HepG2 (cell line): ENCODE data around the gene ZNF91. TPM values are rescaled to one million over a fixed set of nuclear protein-coding genes. Genes with fewer than 3 reads are reported as not detected.

ENCODE experiments used
- ATAC-seq: fragments of 200-7000 bp; cut with Tn5 transposase; 3 replicates; pipeline ENCODE4 v1.9.1; 2020; ENCODE audit warnings: mild to moderate bottlenecking, moderate library complexity
- BruUV-seq: library from RNA; stranded (reverse); fragments of 400-500 nt; replicated peaks from 2 replicates; lab custom pipeline; 2021; lab: Mats Ljungman, UMichigan
- CTCF ChIA-PET: fragments of 300-600 bp; formaldehyde crosslinking; extraction: SDS; loops from one replicate; lab custom pipeline; 2021; ENCODE audit warnings: low total read pairs, inconsistent platforms, low intra/inter-chr PET ratio; lab: Yijun Ruan, JAX
- POLR2A ChIA-PET: fragments of 350-600 bp; sonication (Branson Sonifier 250); formaldehyde crosslinking; loops from one replicate; lab custom pipeline; 2020; ENCODE audit warnings: antibody characterized with exemption, inconsistent platforms; lab: Yijun Ruan, JAX
- DNase-seq: peaks from one replicate; pipeline ENCODE4 v3.0.0-alpha.2; 2015; ENCODE audit warnings: low spot score
- FAIRE-seq: peaks from 3 replicates; lab custom pipeline; 2011; peaks lifted over from hg19 to GRCh38; lab: Jason Lieb, UNC
- H2AFZ ChIP-seq: one replicate; pipeline ENCODE4 v1.6.1; 2011; ENCODE audit warnings: low read length, inconsistent platforms
- H3K27ac ChIP-seq: fragments of 300-600 bp; 3 replicates; pipeline ENCODE4 v1.8.0; 2011; ENCODE audit warnings: mixed run types, mild to moderate bottlenecking, mixed read lengths, low read length, inconsistent platforms; ENCODE audit not compliant: insufficient read depth; ENCODE audit errors: extremely low read length
- H3K27me3 ChIP-seq, 2 experiments: fragments of 200-600 bp in 1 of 2; 2 replicates in 1 of 2; 3 replicates in 1 of 2; pipeline versions ENCODE4 v1.6.0 to v1.8.0; 2011; ENCODE audit warnings: low read length in 2 of 2, mild to moderate bottlenecking in 2 of 2, moderate library complexity in 2 of 2, inconsistent platforms in 1 of 2; ENCODE audit not compliant: insufficient read depth in 2 of 2, control insufficient read depth in 1 of 2
- H3K36me3 ChIP-seq, 2 experiments: fragments of 200-600 bp in 1 of 2; replicated peaks in 1 of 2; 2 replicates in 1 of 2; 3 replicates in 1 of 2; pipeline versions ENCODE4 v1.5.1 to v1.8.0; 2011; ENCODE audit warnings: low read length in 2 of 2, inconsistent platforms in 1 of 2; ENCODE audit not compliant: insufficient read depth in 2 of 2, control insufficient read depth in 1 of 2
- H3K4me1 ChIP-seq: 2 replicates; pipeline ENCODE4 v1.5.1; 2012; ENCODE audit warnings: low read length, inconsistent platforms; ENCODE audit not compliant: insufficient read depth
- H3K4me2 ChIP-seq: 2 replicates; pipeline ENCODE4 v1.6.0; 2011; ENCODE audit warnings: low read depth, low read length, inconsistent platforms
- H3K4me3 ChIP-seq, 3 experiments: fragments of 200-600 bp in 1 of 3; sonication (generic), shearing (Covaris generic) in 1 of 3; replicated peaks in 1 of 3; 2 replicates each; pipeline ENCODE4 v1.5.1; 2011 to 2016; ENCODE audit warnings: low read length in 3 of 3, inconsistent platforms in 2 of 3, low read depth in 2 of 3, mild to moderate bottlenecking in 2 of 3, control low read depth in 1 of 3, mixed read lengths in 1 of 3; ENCODE audit not compliant: insufficient read depth in 1 of 3
- H3K79me2 ChIP-seq: one replicate; pipeline ENCODE4 v1.6.1; 2011; ENCODE audit warnings: low read length, inconsistent platforms; ENCODE audit not compliant: insufficient read depth
- H3K9ac ChIP-seq: 2 replicates; pipeline ENCODE4 v1.6.0; 2011; ENCODE audit warnings: mild to moderate bottlenecking, low read depth, low read length, inconsistent platforms; ENCODE audit not compliant: insufficient read depth
- H3K9me3 ChIP-seq: 2 replicates; pipeline ENCODE4 v1.5.1; 2012; ENCODE audit warnings: mild to moderate bottlenecking, low read length
- H4K20me1 ChIP-seq: 2 replicates; pipeline ENCODE4 v1.6.0; 2011; ENCODE audit warnings: inconsistent platforms, mild to moderate bottlenecking, low read length, moderate library complexity; ENCODE audit not compliant: insufficient read depth
- ATF7 ChIP-seq, 2 experiments: fragments of 450-650 bp in 1 of 2; sonication (generic) in 1 of 2; formaldehyde crosslinking in 1 of 2; IDR thresholded peaks; 2 replicates each; pipeline versions ENCODE4 v1.4.0 to v1.6.1; 2016 to 2020; ENCODE audit warnings: antibody characterized with exemption in 1 of 2, mild to moderate bottlenecking in 1 of 2, missing genetic modification reagents in 1 of 2
- CEBPB ChIP-seq: IDR thresholded peaks from 2 replicates; pipeline ENCODE4 v1.6.1; 2011; ENCODE audit warnings: low read depth, low read length, improper control_type of control experiment, borderline replicate concordance
- CEBPG ChIP-seq: IDR thresholded peaks from 2 replicates; pipeline ENCODE4 v1.6.1; 2016
- CREB1 ChIP-seq, 2 experiments: fragments of 450-650 bp in 1 of 2; IDR thresholded peaks; 2 replicates each; pipeline ENCODE4 v1.6.1; 2016 to 2017; ENCODE audit warnings: control low read depth in 1 of 2, mild to moderate bottlenecking in 1 of 2, missing compliant biosample characterization in 1 of 2, missing genetic modification characterization in 1 of 2
- HNF4A ChIP-seq: sonication (generic); formaldehyde crosslinking; IDR thresholded peaks from 2 replicates; pipeline ENCODE4 v1.4.0; 2020; ENCODE audit warnings: missing genetic modification reagents
- TRIM24 ChIP-seq: sonication (generic); formaldehyde crosslinking; IDR thresholded peaks from 2 replicates; pipeline ENCODE4 v1.8.0; 2022; ENCODE audit warnings: mild to moderate bottlenecking, missing genetic modification reagents
- ZHX1 ChIP-seq: sonication (generic); formaldehyde crosslinking; IDR thresholded peaks from 2 replicates; pipeline ENCODE4 v1.8.1; 2022; ENCODE audit warnings: low read depth, mild to moderate bottlenecking, missing genetic modification reagents
- ZMYM3 ChIP-seq: sonication (generic); formaldehyde crosslinking; IDR thresholded peaks from 2 replicates; pipeline ENCODE4 v1.5.1; 2020; ENCODE audit warnings: mild to moderate bottlenecking, missing genetic modification reagents
- WGBS: methylation state at CpG from one replicate; pipeline ENCODE4 v1.1.6; 2017; ENCODE audit warnings: low lambda C conversion rate; 5-methylcytosine and 5-hydroxymethylcytosine counted together
- in situ Hi-C: cut with HindIII; loops from 2 replicates; pipeline ENCODE4 v1.10.0; 2017; ENCODE audit warnings: low pct_unique_long_range_greater_than_20kb; ENCODE audit not compliant: extremely low pct_ligation_motif_present
- intact Hi-C: fragments of 100-400 bp; cut with micrococcal nuclease; formaldehyde crosslinking; loops from one replicate; pipeline ENCODE4 v1.10.0; 2022; ENCODE audit not compliant: unreplicated experiment
- polyA plus RNA-seq, 8 experiments: library from polyadenylated mRNA; depleted of rRNA in 3 of 8; stranded (reverse) in 7 of 8; unstranded in 1 of 8; fragments of >200 nt; fragmentation: Illumina TruSeq in 4 of 8; extraction: Trizol in 4 of 8; gene quantifications; 2 replicates each; pipeline versions ENCODE4 v1.2.1 to v1.2.3, GENCODE V29; 2011 to 2016; ENCODE audit warnings: low read depth in 4 of 8, missing spikeins in 1 of 8, mixed read lengths in 1 of 8; ENCODE audit not compliant: insufficient read depth in 1 of 8
- total RNA-seq, 5 experiments: library from RNA; depleted of rRNA; stranded (reverse); fragments of >200 nt; fragmentation: Illumina TruSeq; extraction: Trizol; gene quantifications; 2 replicates each; pipeline ENCODE4 v1.2.3, GENCODE V29; 2016; ENCODE audit warnings: low read depth in 1 of 5
- TF ChIP-seq, protein P1 (sequence below): sonication (generic); formaldehyde crosslinking; IDR thresholded peaks from 2 replicates; pipeline ENCODE4 v1.4.0; 2020; ENCODE audit warnings: missing genetic modification reagents

Gene ZNF91
- total and polyA plus RNA-seq, 2 of the 13 experiments (the other 11 are each of a cell fraction or from before 2014, with no cell fraction given), result 19.4 to 21.5 TPM

DNA sequence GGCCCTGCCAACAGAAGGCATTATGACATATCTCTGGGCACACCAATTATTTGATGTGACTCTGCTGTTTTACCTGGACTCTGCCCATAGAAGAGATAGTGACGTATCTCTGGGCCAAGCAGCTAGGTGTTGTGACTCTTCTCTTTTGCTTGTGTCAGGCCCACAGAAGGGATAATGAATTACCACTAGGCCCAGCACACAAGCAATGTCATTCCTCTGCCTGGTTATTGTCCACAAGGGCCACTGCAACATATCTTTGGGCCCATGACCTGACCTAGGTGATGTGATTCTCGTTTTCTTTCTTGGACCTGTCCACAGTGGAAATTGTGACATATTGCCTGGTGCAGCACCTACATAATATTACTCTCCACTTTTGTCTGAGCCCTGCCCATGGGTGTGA lies 80.0 kb downstream of the ZNF91 start:
- ChIA-PET POLR2A (no interaction called here), CTCF (no interaction called here)
- Histone ChIP-seq H3K4me2 (no peak overlapping the region), H3K9me3 (peaks cover 95% of the 10 kb centered on the region), H3K79me2 (no peaks in the 10 kb centered on the region), H4K20me1 (no peaks in the 10 kb centered on the region), H3K27me3 (no peaks in the 10 kb centered on the region), H3K27ac (no peak overlapping the region), H2AFZ (no peak overlapping the region), H3K36me3 (no peaks in the 10 kb centered on the region), H3K4me3 (no peak overlapping the region), H3K4me1 (no peaks in the 10 kb centered on the region)
- 0% methylated on average over 1 of the region's 2 CpGs for WGBS
- intact Hi-C loops, result no loop called here
- in situ Hi-C loops, result no loop called here
- DNase-seq (no peak), ATAC-seq (no peak)
- TF ChIP-seq CREB1 (IDR thresholded peaks at IDR 0.05) (peak; percentile 48; the same call in 1 of the 2 replicates), CREB1 (CRISPR knock-in tag; IDR thresholded peaks at IDR 0.05) (no peak), ZMYM3 (CRISPR knock-in tag) (no peak)
- TF ChIP-seq, all 625 proteins: peak for 1
- no peak overlapping the region for H3K9ac ChIP-seq
- BruUV-seq, result no TSS peak
- FAIRE-seq, result no peak

GRCh38 chr19:23314505-23315251 lies 80.6 kb downstream of the ZNF91 start:
- H3K27ac ChIP-seq, result no peak overlapping the region
- intact Hi-C loops, result no loop called here

More at GRCh38 chr19:23314505-23315251, 80.6 kb downstream of the ZNF91 start:
- H3K27me3 ChIP-seq, result no peaks in the 10 kb centered on the region
- H3K4me2 ChIP-seq, result no peak overlapping the region
- H3K4me3 ChIP-seq, result no peak overlapping the region
- peak; percentile 18 for DNase-seq
- H3K9ac ChIP-seq, result no peak overlapping the region
- H3K36me3 ChIP-seq, result no peaks in the 10 kb centered on the region
- H3K79me2 ChIP-seq, result no peaks in the 10 kb centered on the region
- H4K20me1 ChIP-seq, result no peaks in the 10 kb centered on the region
- CTCF ChIA-PET, result no interaction called here
- peaks cover 98% of the 10 kb centered on the region for H3K9me3 ChIP-seq
- POLR2A ChIA-PET, result no interaction called here
- no TSS peak for BruUV-seq
- ATAC-seq, result peak; percentile 52
- TF ChIP-seq ATF7 (IDR thresholded peaks at IDR 0.05) (peak; percentile 53), ATF7 (CRISPR knock-in tag; IDR thresholded peaks at IDR 0.05) (no peak), ZHX1 (no peak), CEBPB (peak; percentile 89), TRIM24 (CRISPR knock-in tag) (peak; percentile 63; the same call in 1 of the 2 replicates), CEBPG (CRISPR knock-in tag) (peak; percentile 50; the same call in 1 of the 2 replicates), HNF4A (CRISPR knock-in tag) (peak; percentile 32; the same call in 1 of the 2 replicates), CREB1 (IDR thresholded peaks at IDR 0.05) (no peak), CREB1 (CRISPR knock-in tag; IDR thresholded peaks at IDR 0.05) (peak; percentile 61)
- TF ChIP-seq, protein P1, sequence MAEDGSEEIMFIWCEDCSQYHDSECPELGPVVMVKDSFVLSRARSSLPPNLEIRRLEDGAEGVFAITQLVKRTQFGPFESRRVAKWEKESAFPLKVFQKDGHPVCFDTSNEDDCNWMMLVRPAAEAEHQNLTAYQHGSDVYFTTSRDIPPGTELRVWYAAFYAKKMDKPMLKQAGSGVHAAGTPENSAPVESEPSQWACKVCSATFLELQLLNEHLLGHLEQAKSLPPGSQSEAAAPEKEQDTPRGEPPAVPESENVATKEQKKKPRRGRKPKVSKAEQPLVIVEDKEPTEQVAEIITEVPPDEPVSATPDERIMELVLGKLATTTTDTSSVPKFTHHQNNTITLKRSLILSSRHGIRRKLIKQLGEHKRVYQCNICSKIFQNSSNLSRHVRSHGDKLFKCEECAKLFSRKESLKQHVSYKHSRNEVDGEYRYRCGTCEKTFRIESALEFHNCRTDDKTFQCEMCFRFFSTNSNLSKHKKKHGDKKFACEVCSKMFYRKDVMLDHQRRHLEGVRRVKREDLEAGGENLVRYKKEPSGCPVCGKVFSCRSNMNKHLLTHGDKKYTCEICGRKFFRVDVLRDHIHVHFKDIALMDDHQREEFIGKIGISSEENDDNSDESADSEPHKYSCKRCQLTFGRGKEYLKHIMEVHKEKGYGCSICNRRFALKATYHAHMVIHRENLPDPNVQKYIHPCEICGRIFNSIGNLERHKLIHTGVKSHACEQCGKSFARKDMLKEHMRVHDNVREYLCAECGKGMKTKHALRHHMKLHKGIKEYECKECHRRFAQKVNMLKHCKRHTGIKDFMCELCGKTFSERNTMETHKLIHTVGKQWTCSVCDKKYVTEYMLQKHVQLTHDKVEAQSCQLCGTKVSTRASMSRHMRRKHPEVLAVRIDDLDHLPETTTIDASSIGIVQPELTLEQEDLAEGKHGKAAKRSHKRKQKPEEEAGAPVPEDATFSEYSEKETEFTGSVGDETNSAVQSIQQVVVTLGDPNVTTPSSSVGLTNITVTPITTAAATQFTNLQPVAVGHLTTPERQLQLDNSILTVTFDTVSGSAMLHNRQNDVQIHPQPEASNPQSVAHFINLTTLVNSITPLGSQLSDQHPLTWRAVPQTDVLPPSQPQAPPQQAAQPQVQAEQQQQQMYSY, result no peak
- 24% methylated on average over 4 of the region's 4 CpGs for WGBS
- no peaks in the 10 kb centered on the region for H3K4me1 ChIP-seq
- H2AFZ ChIP-seq, result no peak overlapping the region
- in situ Hi-C loops, result no loop called here
- FAIRE-seq, result no peak
